GM18511 (cell line): ENCODE measurements around the gene GAS7.

Experiments used
- ATAC-seq: cut with Tn5 transposase; IDR thresholded peaks from one replicate; pipeline ENCODE4 v1.9.1; 2021; ENCODE audit warnings: mild to moderate bottlenecking, moderate library complexity; ENCODE audit not compliant: unreplicated experiment

Gene GAS7

GRCh38 chr17:9987779-9988585 lies 210.4 kb downstream of the GAS7 start:
- ATAC-seq: peak; percentile 47

GRCh38 chr17:9986754-9987382 lies 211.5 kb downstream of the GAS7 start:
- ATAC-seq: no peak

- no peak for ATAC-seq
Measured at GRCh38 chr17:9985646-9986045, 212.8 kb downstream of the GAS7 start.

GRCh38 chr17:9984768-9985167 lies 213.6 kb downstream of the GAS7 start:
- ATAC-seq: no peak

- no peak for ATAC-seq
Measured at GRCh38 chr17:9982159-9982558, 216.2 kb downstream of the GAS7 start.

GRCh38 chr17:9981344-9981915 lies 217.0 kb downstream of the GAS7 start:
- ATAC-seq: no peak

GRCh38 chr17:9979463-9979995 lies 218.9 kb downstream of the GAS7 start:
- no peak for ATAC-seq

GRCh38 chr17:9977180-9977575 lies 221.2 kb downstream of the GAS7 start:
- ATAC-seq: peak; percentile 59

GRCh38 chr17:9976283-9977179 lies 221.9 kb downstream of the GAS7 start:
- ATAC-seq: no peak

- no peak for ATAC-seq
Measured at GRCh38 chr17:9974448-9975381, 223.7 kb downstream of the GAS7 start.

GRCh38 chr17:9973669-9974447 lies 224.5 kb downstream of the GAS7 start:
- ATAC-seq: no peak

GRCh38 chr17:9971991-9972390 lies 226.4 kb downstream of the GAS7 start:
- no peak for ATAC-seq

- no peak for ATAC-seq
Measured at GRCh38 chr17:9969301-9969935, 229.0 kb downstream of the GAS7 start.

GRCh38 chr17:9968881-9969280 lies 229.5 kb downstream of the GAS7 start:
- ATAC-seq: no peak

- ATAC-seq: no peak
Measured at GRCh38 chr17:9968008-9968407, 230.4 kb downstream of the GAS7 start.

- ATAC-seq: no peak
Measured at GRCh38 chr17:9959377-9959981, 238.9 kb downstream of the GAS7 start.

GRCh38 chr17:9958586-9959281 lies 239.7 kb downstream of the GAS7 start:
- ATAC-seq: no peak

- ATAC-seq: no peak
Measured at GRCh38 chr17:9957244-9957643, 241.2 kb downstream of the GAS7 start.
